ENCODE measurements around the gene OTOF. TPM values are rescaled to one million over a fixed set of nuclear protein-coding genes. Genes with fewer than 3 reads are reported as not detected.
A peak's percentile ranks its signal among the peaks of the same experiment; 100 is the strongest.

The OTOF gene
- total and polyA plus RNA-seq, 4 donors = 0.03 to 0.09 (median 0.08) TPM; not detected in 1

DNA sequence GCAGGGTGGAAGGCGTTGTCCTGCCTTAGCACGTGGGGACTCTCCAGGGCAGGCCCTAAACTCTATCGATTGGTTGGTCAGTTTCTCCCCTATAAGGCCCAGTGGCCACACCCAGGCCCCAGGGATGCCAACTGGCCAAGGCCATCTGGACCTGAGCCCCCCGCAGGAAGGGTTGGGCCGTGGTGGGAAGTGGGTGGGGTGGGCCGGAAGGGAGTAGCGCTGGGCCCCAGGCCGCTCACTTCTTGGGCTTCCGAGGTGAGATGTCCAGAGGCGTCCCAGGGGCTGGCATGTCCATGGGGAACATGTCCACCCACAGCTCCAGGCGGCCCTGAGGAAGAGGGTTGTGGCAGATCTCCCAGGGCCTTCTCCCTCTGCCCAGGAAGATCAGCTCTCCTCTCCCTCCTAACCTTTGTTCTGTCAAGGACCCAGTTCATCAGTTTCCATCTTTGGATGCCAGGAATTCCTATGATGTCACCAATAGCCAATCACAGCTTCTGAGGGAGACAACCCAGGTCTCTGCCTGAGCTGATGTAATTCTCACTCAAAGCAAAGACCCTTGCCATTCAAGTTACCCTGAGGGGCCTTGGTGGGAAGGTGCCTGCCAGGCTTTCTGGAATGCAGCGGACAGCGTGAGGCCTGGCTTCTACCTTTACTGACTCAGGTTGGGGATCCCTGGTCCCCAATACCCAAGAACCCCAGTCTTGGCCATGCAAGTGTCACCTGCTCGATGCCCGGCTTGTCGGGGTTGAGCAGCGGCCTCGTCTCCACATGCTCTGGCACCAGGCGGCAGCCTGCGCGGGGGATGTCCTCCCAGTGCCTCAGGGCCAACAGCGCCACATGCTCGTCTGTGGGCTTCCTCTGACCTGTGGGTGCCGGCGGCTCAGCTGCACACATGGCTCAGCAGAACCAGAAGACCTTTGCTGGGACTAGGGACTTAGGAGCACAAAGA, 14.4 kb downstream of the OTOF start:
- 86 to 87% methylated on average over 23 to 25 of the region's 25 CpGs for WGBS, 2 donors
- TF ChIP-seq, protein P1, sequence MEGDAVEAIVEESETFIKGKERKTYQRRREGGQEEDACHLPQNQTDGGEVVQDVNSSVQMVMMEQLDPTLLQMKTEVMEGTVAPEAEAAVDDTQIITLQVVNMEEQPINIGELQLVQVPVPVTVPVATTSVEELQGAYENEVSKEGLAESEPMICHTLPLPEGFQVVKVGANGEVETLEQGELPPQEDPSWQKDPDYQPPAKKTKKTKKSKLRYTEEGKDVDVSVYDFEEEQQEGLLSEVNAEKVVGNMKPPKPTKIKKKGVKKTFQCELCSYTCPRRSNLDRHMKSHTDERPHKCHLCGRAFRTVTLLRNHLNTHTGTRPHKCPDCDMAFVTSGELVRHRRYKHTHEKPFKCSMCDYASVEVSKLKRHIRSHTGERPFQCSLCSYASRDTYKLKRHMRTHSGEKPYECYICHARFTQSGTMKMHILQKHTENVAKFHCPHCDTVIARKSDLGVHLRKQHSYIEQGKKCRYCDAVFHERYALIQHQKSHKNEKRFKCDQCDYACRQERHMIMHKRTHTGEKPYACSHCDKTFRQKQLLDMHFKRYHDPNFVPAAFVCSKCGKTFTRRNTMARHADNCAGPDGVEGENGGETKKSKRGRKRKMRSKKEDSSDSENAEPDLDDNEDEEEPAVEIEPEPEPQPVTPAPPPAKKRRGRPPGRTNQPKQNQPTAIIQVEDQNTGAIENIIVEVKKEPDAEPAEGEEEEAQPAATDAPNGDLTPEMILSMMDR (IDR thresholded peaks at IDR 0.05; ENCODE audit: control extremely low read depth, extremely low read depth) = no peak
- H3K4me3 ChIP-seq = no peak overlapping the region
- no peaks in the 10 kb centered on the region for H3K36me3 ChIP-seq (ENCODE audit: control insufficient read depth in 4 of 4, insufficient read depth in 4 of 4, low read length in 4 of 4)
- DNase-seq = peak in 1 of 3 donors; percentile 10
- H3K4me1 ChIP-seq (ENCODE audit: control insufficient read depth in 5 of 5, insufficient read depth in 5 of 5, low read length in 5 of 5) = peaks cover 0 to 2% (median 0%) of the 10 kb centered on the region in 5 donors
- no peak overlapping the region for H3K9ac ChIP-seq (ENCODE audit: insufficient read depth in 1 of 2, low read length in 2 of 2)
- no peaks in the 10 kb centered on the region for H3K27me3 ChIP-seq (ENCODE audit: control insufficient read depth in 3 of 3, insufficient read depth in 3 of 3, low read length in 2 of 3)
- no peak for ATAC-seq (ENCODE audit: insufficient read depth, low FRiP score)
- H3K27ac ChIP-seq (ENCODE audit: low read depth in 1 of 2, low read length in 1 of 2) = no peak overlapping the region
- no peaks in the 10 kb centered on the region for H3K9me3 ChIP-seq (ENCODE audit: control insufficient read depth in 4 of 4, insufficient read depth in 3 of 4, low read length in 3 of 4)

- WGBS, 2 donors = 90 to 94% methylated on average over 14 of the region's 14 CpGs
- Histone ChIP-seq H3K27me3 (ENCODE audit: control insufficient read depth in 3 of 3, insufficient read depth in 3 of 3, low read length in 2 of 3) (no peaks in the 10 kb centered on the region), H3K4me3 (no peak overlapping the region), H3K9me3 (ENCODE audit: control insufficient read depth in 4 of 4, insufficient read depth in 3 of 4, low read length in 3 of 4) (no peaks in the 10 kb centered on the region), H3K36me3 (ENCODE audit: control insufficient read depth in 4 of 4, insufficient read depth in 4 of 4, low read length in 4 of 4) (no peaks in the 10 kb centered on the region), H3K9ac (ENCODE audit: insufficient read depth in 1 of 2, low read length in 2 of 2) (no peak overlapping the region), H3K4me1 (ENCODE audit: control insufficient read depth in 5 of 5, insufficient read depth in 5 of 5, low read length in 5 of 5) (peaks cover 0 to 2% (median 0%) of the 10 kb centered on the region in 5 donors), H3K27ac (ENCODE audit: low read depth in 1 of 2, low read length in 1 of 2) (no peak overlapping the region)
- ATAC-seq (ENCODE audit: insufficient read depth, low FRiP score) (no peak), DNase-seq (peak in 1 of 3 donors; percentile 23)
- TF ChIP-seq, protein P1 (IDR thresholded peaks at IDR 0.05; ENCODE audit: control extremely low read depth, extremely low read depth) = no peak
Observed at GRCh38 chr2:26462511-26463243, 15.2 kb downstream of the OTOF start.

DNA sequence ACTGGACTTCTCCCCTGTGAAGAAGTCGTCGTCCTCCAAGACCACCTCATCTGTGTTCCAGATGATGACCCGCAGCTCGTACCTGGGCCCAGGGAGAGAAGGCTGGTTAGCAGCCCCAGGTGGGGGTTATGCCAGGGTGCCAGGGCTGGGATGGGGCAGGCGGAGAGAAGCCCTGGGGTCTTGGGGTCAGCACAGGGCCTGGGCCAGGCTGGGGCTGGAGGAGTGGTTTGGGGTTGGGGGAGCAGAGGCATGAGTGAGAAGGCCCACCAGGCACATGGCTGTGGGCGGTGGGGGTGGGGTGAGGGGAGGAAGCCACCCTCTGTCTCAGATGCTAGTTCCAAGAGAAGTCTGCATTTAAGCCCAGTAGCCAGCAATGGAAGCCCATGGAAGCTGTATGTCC, 15.8 kb downstream of the OTOF start:
- 96 to 98% methylated on average over 6 of the region's 6 CpGs for WGBS, 2 donors
- TF ChIP-seq, protein P1 (IDR thresholded peaks at IDR 0.05; ENCODE audit: control extremely low read depth, extremely low read depth) = no peak
- H3K9ac ChIP-seq (ENCODE audit: insufficient read depth in 1 of 2, low read length in 2 of 2) = no peak overlapping the region
- no peaks in the 10 kb centered on the region for H3K27me3 ChIP-seq (ENCODE audit: control insufficient read depth in 3 of 3, insufficient read depth in 3 of 3, low read length in 2 of 3)
- H3K4me3 ChIP-seq = no peak overlapping the region
- H3K4me1 ChIP-seq (ENCODE audit: control insufficient read depth in 5 of 5, insufficient read depth in 5 of 5, low read length in 5 of 5) = peaks cover 0 to 4% (median 0%) of the 10 kb centered on the region in 5 donors
- no peaks in the 10 kb centered on the region for H3K9me3 ChIP-seq (ENCODE audit: control insufficient read depth in 4 of 4, insufficient read depth in 3 of 4, low read length in 3 of 4)
- H3K36me3 ChIP-seq (ENCODE audit: control insufficient read depth in 4 of 4, insufficient read depth in 4 of 4, low read length in 4 of 4) = no peaks in the 10 kb centered on the region
- ATAC-seq (ENCODE audit: insufficient read depth, low FRiP score) = no peak
- DNase-seq = peak in 1 of 3 donors; percentile 9
- no peak overlapping the region for H3K27ac ChIP-seq (ENCODE audit: low read depth in 1 of 2, low read length in 1 of 2)
